HG02678 (cell line): ENCODE measurements around the gene RMP24.
A peak's percentile ranks its signal among the peaks of the same experiment; 100 is the strongest.
"Not testable (repeated sequence)": the region's sequence is repeated elsewhere in the genome, so short reads cannot be mapped to it uniquely, and the experiment has no call there.

Source experiments
- ATAC-seq: cut with Tn5 transposase; IDR thresholded peaks from one replicate; pipeline ENCODE4 v1.9.1; 2021; ENCODE audit warnings: mild to moderate bottlenecking, moderate library complexity; ENCODE audit not compliant: unreplicated experiment

RMP24 gene

GRCh38 chr18:35967866-35968265 is 4.6 kb upstream of the RMP24 start:
- not testable (repeated sequence) for ATAC-seq

DNA sequence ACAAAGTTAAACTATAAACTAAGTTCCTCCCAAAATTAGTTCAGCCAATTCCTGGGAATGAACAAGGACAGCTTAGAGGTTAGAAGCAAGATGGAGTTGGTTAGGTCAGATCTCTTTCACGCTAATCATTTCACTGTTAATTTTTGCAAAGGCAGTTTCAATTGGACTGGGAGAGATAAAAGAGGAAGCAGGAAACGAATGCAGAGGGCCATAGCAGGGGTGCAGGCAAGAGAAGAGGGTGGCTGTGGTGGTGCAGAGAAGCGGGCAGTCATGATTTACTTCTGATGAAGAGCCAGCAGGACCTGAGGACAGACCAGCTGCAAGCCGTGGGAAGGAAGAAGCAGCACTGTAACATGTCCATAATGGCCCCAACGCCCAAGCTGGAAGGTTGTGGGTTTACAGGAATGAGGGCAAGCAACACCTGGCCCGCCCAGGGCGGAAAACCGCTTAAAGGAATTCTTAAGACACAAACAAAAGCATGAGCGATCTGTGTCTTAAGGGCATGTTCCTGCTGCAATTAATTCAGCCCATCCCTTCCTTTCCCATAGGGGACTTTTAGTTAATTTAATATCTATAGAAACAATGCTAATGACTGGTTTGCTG is 4.1 kb upstream of the RMP24 start:
- no peak for ATAC-seq

DNA sequence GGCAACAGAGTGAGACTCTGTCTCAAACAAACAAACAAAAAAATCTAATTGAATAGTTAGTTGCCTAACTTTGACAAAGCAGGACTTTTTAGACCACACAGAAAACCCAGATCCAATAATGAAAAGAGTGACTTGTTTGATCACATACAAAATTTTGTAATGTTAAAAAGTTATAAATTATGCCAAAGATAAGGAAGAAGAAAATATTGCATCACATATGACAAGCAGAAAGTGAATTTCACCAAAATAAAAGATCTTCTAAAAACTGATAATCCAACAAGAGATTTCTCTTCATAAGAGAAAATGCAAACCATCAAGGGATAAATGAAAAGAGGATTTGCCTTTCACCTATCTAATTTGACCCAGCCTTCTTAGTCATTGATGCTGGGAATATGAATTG is 2.8 kb upstream of the RMP24 start:
- ATAC-seq, result no peak

GRCh38 chr18:35971661-35972196 is 750 bp upstream of the RMP24 start:
- peak; percentile 7 for ATAC-seq

GRCh38 chr18:35973650-35974049 is 1.2 kb downstream of the RMP24 start:
- no peak for ATAC-seq

GRCh38 chr18:35974181-35974580 is 1.7 kb downstream of the RMP24 start:
- ATAC-seq, result no peak

DNA sequence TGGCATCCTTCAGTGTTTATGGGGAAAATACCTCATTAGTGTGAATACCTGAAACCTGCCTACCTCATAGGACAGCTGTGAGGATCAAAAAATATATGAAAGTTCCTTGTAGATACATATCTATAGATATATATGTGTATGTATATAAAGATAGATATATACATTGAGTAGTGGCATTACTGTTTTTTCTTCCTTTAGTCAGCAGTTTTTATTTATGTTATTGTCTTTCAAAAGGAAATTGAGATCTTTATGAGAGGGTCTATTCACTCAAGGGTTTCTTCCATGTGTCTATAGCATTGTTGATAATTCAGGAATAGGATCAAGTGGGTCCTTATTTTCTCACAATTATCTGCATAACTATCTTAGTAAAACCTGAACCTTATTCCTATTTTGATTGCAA is 6.6 kb downstream of the RMP24 start:
- no peak for ATAC-seq

GRCh38 chr18:35982409-35983114 is 10.1 kb downstream of the RMP24 start:
- no peak for ATAC-seq

GRCh38 chr18:35983147-35983546 is 10.7 kb downstream of the RMP24 start:
- ATAC-seq, result no peak

GRCh38 chr18:35983818-35984217 is 11.3 kb downstream of the RMP24 start:
- ATAC-seq, result no peak

GRCh38 chr18:35991696-35992095 is 19.2 kb downstream of the RMP24 start:
- ATAC-seq, result no peak

DNA sequence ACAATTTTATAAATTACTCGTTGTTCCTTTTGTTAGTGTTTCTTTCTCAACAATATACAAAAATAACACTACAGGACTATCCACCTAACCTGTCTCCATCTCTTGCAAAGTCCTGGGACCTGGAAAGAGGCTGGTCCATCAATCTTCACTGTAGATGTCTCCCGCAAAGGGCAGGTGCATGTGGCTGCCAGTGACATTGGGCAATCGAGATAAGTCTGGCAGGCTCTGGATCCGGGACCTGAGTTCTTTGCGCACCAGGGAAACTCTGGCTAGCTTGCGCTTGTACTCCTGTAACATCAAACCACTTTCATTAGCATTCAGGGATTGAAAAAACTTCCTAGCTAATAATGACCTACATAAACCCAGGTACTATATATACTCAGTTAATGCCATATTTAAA is 20.5 kb downstream of the RMP24 start:
- ATAC-seq, result no peak

DNA sequence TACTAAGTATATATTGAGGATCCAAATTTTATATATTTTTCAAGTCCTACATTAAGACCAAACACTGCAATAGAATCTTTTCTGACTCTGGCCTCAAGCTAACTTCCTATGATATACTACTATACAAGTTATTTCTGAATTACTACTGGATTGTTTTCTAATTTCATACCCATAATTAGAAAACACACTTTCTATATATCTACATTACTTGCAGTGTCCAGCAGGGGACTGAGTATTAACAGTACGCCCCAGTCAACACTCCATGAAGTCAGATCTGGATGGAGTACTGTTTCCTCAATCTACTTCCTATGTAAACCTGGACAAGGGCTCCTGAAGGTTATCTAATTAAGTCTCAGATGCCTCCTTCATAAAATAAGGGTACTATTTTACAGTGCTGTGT is 26.5 kb downstream of the RMP24 start:
- no peak for ATAC-seq

DNA sequence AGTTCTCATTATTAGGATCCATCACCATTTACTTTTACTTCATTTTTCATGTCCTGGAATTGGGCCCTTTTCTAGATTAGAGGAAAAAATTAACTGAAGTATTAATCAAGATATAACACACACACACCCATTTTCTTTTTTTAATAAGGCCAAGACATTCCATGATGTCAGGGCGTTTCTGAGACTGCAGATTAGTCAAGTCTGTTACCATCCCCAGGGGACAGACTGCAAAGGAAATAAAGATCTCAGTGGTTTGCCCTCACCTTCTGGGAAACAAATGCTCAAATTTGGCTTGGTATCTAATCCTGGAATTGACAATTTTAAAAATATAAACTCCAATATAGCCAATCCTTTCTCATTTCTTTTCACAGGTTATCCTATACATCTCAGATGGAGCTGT is 27.4 kb downstream of the RMP24 start:
- ATAC-seq, result no peak

DNA sequence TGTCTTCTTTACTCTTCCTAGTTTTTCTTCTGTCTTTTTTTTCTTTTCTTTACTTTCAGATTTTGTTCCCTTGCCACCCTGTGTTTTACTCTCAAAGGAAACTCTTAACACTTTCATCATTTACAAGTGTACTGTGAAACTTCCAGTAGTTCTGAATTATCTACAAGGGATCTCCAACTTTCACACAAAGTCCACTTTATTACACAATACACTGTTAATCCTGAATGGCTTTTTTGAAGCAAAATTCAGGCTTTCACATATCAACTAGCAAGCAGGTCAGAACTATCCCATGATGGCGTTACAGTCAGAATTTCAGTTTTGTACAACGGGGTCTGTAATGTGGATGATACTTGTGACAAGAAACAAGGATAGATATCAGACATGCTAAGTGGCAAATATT is 34.5 kb downstream of the RMP24 start:
- ATAC-seq, result no peak

DNA sequence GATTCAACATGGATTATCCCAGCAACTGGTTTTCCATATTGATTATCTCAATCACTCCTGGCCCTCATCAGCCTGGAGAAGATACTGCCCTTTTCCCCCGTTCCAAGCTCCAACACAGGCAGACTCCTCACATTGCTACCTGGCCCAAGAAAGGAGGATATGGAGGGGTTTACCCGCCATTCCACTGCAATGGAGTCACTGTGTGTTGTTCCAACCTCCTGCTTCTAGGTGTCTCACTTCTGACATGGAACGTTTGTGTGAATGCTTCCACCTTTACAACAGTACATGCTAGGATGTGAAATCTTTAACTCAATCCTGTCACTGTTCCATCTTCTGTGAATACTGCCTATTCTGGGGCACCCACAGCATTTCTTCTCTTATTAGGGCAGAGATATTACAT is 36.7 kb downstream of the RMP24 start:
- no peak for ATAC-seq

- ATAC-seq, result no peak
Observed at GRCh38 chr18:36012891-36013290, 40.4 kb downstream of the RMP24 start.

GRCh38 chr18:36015629-36016028 is 43.1 kb downstream of the RMP24 start:
- ATAC-seq, result peak; percentile 92

- ATAC-seq, result no peak
Observed at GRCh38 chr18:36017232-36017631, 44.8 kb downstream of the RMP24 start.

DNA sequence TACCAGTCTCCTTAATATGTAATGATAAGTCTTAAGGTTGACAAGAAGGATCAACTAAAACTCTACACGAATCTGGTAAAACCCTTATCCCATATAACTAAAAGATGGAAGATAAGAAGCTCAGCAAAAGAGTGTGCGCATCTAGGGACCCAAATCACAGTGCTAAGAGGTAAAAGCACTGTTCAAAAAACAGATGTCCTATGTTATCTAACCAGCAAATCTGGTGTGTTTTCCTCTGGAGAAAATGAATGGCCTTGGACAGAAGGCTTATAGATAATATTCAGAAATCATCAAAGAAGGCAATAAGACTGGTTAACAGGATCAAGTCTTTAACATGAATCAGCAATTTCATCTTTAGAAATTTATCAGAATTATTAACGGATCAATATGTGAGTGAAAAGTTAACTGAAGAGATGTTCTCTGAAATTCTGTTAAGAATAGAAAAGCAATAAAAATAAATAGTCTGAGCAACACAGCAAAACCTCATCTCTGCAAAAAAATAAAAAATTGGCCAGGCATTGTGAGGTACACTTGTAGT is 47.8 kb downstream of the RMP24 start:
- ATAC-seq, result no peak

GRCh38 chr18:36023336-36023735 is 50.9 kb downstream of the RMP24 start:
- ATAC-seq, result no peak

- ATAC-seq, result not testable (repeated sequence)
Observed at GRCh38 chr18:36024241-36024640, 51.8 kb downstream of the RMP24 start.
